ENCODE measurements around the gene GNRH2.
"Not testable (repeated sequence)": the region's sequence is repeated elsewhere in the genome, so short reads cannot be mapped to it uniquely, and the experiment has no call there.

DNA sequence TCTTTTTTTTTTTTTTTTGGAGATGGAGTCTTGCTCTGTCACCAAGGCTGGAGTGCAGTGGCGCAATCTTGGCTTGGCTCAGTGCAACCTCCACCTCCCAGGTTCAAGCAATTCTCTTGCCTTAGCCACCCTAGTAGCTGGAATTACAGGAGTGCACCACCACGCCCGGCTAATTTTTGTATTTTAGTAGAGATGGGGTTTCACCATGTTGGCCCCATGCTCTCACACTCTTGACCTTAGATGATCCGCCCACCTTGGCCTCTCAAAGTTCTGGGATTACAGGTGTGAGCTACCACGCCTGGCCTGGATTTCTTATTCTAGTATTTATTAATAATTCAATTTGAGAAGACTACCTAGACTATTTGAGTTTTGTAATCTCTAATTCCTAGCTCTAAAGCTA is 28.1 kb upstream of the GNRH2 start:
- TF ChIP-seq, protein P1, sequence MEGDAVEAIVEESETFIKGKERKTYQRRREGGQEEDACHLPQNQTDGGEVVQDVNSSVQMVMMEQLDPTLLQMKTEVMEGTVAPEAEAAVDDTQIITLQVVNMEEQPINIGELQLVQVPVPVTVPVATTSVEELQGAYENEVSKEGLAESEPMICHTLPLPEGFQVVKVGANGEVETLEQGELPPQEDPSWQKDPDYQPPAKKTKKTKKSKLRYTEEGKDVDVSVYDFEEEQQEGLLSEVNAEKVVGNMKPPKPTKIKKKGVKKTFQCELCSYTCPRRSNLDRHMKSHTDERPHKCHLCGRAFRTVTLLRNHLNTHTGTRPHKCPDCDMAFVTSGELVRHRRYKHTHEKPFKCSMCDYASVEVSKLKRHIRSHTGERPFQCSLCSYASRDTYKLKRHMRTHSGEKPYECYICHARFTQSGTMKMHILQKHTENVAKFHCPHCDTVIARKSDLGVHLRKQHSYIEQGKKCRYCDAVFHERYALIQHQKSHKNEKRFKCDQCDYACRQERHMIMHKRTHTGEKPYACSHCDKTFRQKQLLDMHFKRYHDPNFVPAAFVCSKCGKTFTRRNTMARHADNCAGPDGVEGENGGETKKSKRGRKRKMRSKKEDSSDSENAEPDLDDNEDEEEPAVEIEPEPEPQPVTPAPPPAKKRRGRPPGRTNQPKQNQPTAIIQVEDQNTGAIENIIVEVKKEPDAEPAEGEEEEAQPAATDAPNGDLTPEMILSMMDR (IDR thresholded peaks at IDR 0.05) = not testable (repeated sequence)
- TF ChIP-seq POLR2A (IDR thresholded peaks at IDR 0.05) = not testable (repeated sequence)

Measured in lower leg skin (tissue), 3 donors.